HG03520 (cell line): ENCODE measurements around the gene TEX47.

Source experiments
- ATAC-seq: cut with Tn5 transposase; IDR thresholded peaks from one replicate; pipeline ENCODE4 v1.9.1; 2021; ENCODE audit warnings: mild to moderate bottlenecking, moderate library complexity; ENCODE audit not compliant: unreplicated experiment

The TEX47 gene

GRCh38 chr7:88756802-88757201 lies 38.7 kb downstream of the TEX47 start:
- ATAC-seq = no peak

- ATAC-seq = no peak
Observed at GRCh38 chr7:88746126-88746525, 49.4 kb downstream of the TEX47 start.
